Activated B cell treated with CpG ODN at 0.5 μM for 24 hours (primary cell): Measurements from ENCODE around the gene VCL. TPM values are rescaled to one million over a fixed set of nuclear protein-coding genes. Genes with fewer than 3 reads are reported as not detected.
"Not testable (repeated sequence)": the region's sequence is repeated elsewhere in the genome, so short reads cannot be mapped to it uniquely, and the experiment has no call there.

Experiments used
- ATAC-seq: fragments of 200-7000 bp; cut with Tn5 transposase; one replicate; pipeline ENCODE4 v1.10.0; 2021; ENCODE audit warnings: low read depth, mild to moderate bottlenecking, moderate library complexity
- CTCF ChIA-PET: fragments of 350-600 bp; sonication (Branson Sonifier 250); formaldehyde crosslinking; loops from one replicate; lab custom pipeline; 2021; ENCODE audit warnings: antibody characterized with exemption; lab: Charles Lee
- POLR2A ChIA-PET: fragments of 350-600 bp; sonication (Branson Sonifier 250); formaldehyde crosslinking; loops from one replicate; lab custom pipeline; 2021; ENCODE audit warnings: antibody characterized with exemption; lab: Charles Lee
- DNase-seq: peaks from one replicate; pipeline ENCODE4 v3.0.0; 2022
- H3K27ac Mint-ChIP-seq: one replicate; pipeline ENCODE4 v1.8.0; 2020; ENCODE audit warnings: mixed read lengths
- H3K27me3 Mint-ChIP-seq: one replicate; pipeline ENCODE4 v1.8.0; 2021; ENCODE audit warnings: mixed read lengths
- H3K36me3 Mint-ChIP-seq: one replicate; pipeline ENCODE4 v1.8.0; 2021; ENCODE audit warnings: low read depth, mixed read lengths
- H3K4me1 Mint-ChIP-seq: one replicate; pipeline ENCODE4 v1.8.0; 2021; ENCODE audit warnings: mixed read lengths
- H3K4me3 Mint-ChIP-seq: one replicate; pipeline ENCODE4 v1.8.0; 2020; ENCODE audit warnings: mild to moderate bottlenecking, mixed read lengths
- H3K9me3 Mint-ChIP-seq: one replicate; pipeline ENCODE4 v1.8.0; 2020; ENCODE audit warnings: mixed read lengths
- CTCF ChIP-seq: fragments of 200-600 bp; IDR thresholded peaks from one replicate; pipeline ENCODE4 v1.8.0; 2022; ENCODE audit warnings: antibody characterized with exemption, mild to moderate bottlenecking
- intact Hi-C: fragments of 100-400 bp; cut with micrococcal nuclease; formaldehyde crosslinking; loops from one replicate; pipeline ENCODE4 v1.15.1; 2024
- total RNA-seq: library from RNA; stranded (reverse); gene quantifications from 2 replicates; pipeline ENCODE4 v1.2.3, GENCODE V29; 2022

The VCL gene
- total RNA-seq, 1 donor from 2014 or later = 21.3 TPM

GRCh38 chr10:73962386-73962785, 35.5 kb upstream of the VCL start:
- CTCF ChIA-PET = no interaction called here
- POLR2A ChIA-PET = interaction anchor here (0.6 to 0.7 kb wide), 3 partner anchors 29 to 70 kb away, joined by 3 to 5 read pairs (median 3); no protein-coding TSS in a partner anchor
- no peak overlapping the region for H3K27ac Mint-ChIP-seq
- H3K36me3 Mint-ChIP-seq = no peaks in the 10 kb centered on the region
- H3K27me3 Mint-ChIP-seq = no peaks in the 10 kb centered on the region
- intact Hi-C loops = no loop called here
- TF ChIP-seq CTCF = no peak
- no peak overlapping the region for H3K4me3 Mint-ChIP-seq
- no peak for DNase-seq
- peaks cover 33% of the 10 kb centered on the region for H3K4me1 Mint-ChIP-seq
- H3K9me3 Mint-ChIP-seq = no peaks in the 10 kb centered on the region
- no peak for ATAC-seq

DNA sequence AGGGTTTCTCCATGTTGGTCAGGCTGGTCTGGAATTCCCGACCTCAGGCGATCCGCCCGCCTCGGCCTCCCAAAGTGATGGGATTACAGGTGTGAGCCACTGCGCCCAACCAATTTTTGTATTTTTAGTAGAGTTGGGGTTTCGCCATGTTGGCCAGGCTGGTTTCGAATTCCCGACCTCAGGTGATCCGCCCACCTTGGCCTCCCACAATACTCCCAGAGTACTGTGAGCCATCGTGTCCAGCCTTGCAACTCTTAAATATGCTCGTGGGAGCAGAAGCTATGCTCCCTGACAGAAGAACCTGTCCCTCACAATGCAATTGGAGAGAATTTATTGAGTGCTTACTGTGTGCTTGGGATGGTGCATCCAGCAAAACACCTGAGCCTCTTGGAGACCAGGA, 34.4 kb upstream of the VCL start:
- H3K4me1 Mint-ChIP-seq = peaks cover 26% of the 10 kb centered on the region
- H3K27me3 Mint-ChIP-seq, H3K4me3 Mint-ChIP-seq, H3K9me3 Mint-ChIP-seq, H3K36me3 Mint-ChIP-seq, CTCF ChIA-PET, ATAC-seq, POLR2A ChIA-PET, intact Hi-C loops, H3K27ac Mint-ChIP-seq, DNase-seq: not testable (repeated sequence)

- no peak for TF ChIP-seq CTCF
- H3K36me3 Mint-ChIP-seq = no peaks in the 10 kb centered on the region
- no peak overlapping the region for H3K4me3 Mint-ChIP-seq
- ATAC-seq = no peak
- intact Hi-C loops = no loop called here
- DNase-seq = no peak
- no peaks in the 10 kb centered on the region for H3K27me3 Mint-ChIP-seq
- ChIA-PET POLR2A (no interaction called here), CTCF (no interaction called here)
- peaks cover 14% of the 10 kb centered on the region for H3K4me1 Mint-ChIP-seq
- H3K9me3 Mint-ChIP-seq = no peaks in the 10 kb centered on the region
- H3K27ac Mint-ChIP-seq = no peak overlapping the region
Observed at GRCh38 chr10:73964743-73965142, 33.2 kb upstream of the VCL start.

- CTCF ChIA-PET = interaction anchor here (1.5 kb wide), 1 partner anchor 9 kb away, joined by 4 read pairs; no protein-coding TSS in a partner anchor
- not testable (repeated sequence) for H3K36me3 Mint-ChIP-seq
Observed at GRCh38 chr10:73965267-73965889, 32.5 kb upstream of the VCL start.

DNA sequence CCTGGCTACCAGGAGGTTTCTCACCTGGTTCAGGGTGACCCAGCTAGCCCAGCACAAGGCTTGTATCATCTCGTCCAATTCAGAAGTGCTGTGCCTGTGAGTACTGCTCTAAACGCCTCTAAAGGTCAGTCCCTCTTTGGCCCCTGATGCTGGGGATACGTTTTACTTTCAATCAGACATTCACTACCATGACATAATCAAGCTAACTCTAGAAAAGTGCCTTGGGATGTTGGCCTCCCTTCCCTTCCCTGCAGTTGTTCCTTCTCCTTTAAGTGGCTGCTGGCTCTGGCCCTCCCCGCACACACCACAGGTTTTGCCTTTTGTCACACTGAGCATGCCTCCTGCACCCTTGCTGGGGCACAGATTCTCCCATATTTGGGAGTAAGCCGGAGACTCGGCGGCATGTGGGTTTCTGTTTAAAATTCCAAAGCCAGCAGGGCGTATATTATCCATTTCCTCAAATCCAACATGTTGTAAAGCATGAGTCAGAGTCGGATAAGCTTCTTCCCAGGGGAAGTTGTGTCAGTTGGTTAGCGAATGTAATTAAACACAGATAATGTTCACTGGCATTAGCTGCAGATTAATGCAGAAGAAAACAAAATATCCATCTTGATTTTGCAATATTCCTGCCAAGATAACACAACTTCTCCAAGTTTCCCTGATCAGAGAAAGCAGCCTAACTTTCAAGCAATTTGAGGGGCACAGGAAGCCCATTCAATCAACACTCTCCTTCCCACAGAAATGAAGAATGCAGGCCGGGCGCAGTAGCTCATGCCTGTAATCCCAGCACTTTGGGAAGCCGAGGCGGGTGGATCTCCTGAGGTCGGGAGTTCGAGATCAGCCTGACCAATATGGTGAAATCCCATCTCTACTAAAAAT, 31.8 kb upstream of the VCL start:
- intact Hi-C loops = no loop called here
- H3K4me3 Mint-ChIP-seq = no peak overlapping the region

More at GRCh38 chr10:73965267-73965889, 32.5 kb upstream of the VCL start:
- ATAC-seq, H3K27ac Mint-ChIP-seq, H3K4me3 Mint-ChIP-seq, H3K4me1 Mint-ChIP-seq, H3K27me3 Mint-ChIP-seq, H3K9me3 Mint-ChIP-seq, POLR2A ChIA-PET, DNase-seq, intact Hi-C loops: not testable (repeated sequence)

More for the DNA sequence above, 31.8 kb upstream of the VCL start:
- POLR2A ChIA-PET = interaction anchor here (1.1 kb wide), 1 partner anchor 32 kb away, joined by 3 read pairs; the partner anchor contains the start of gene VCL
- CTCF ChIA-PET = interaction anchor here (1.0 to 1.5 kb wide), 2 partner anchors 9 to 25 kb away, joined by 3 to 4 read pairs; no protein-coding TSS in a partner anchor
- H3K9me3 Mint-ChIP-seq = no peaks in the 10 kb centered on the region
- no peak overlapping the region for H3K27ac Mint-ChIP-seq
- no peaks in the 10 kb centered on the region for H3K27me3 Mint-ChIP-seq
- TF ChIP-seq CTCF = no peak
- no peak for ATAC-seq
- peaks cover 3% of the 10 kb centered on the region for H3K4me1 Mint-ChIP-seq
- no peaks in the 10 kb centered on the region for H3K36me3 Mint-ChIP-seq
- DNase-seq = no peak
